C4-2B (cell line): ENCODE results near the gene UBE2QL1.

Experiments used
- H3K27ac ChIP-seq: fragments of 450-650 bp; 2 replicates; pipeline ENCODE4 v1.5.1; 2017
- ZFX ChIP-seq: fragments of 450-650 bp; IDR thresholded peaks from 2 replicates; pipeline ENCODE4 v1.6.1; 2017
- TF ChIP-seq, protein P1 (sequence below): fragments of 450-650 bp; conservative IDR thresholded peaks from 2 replicates; pipeline ENCODE4 v1.5.1; 2017; ENCODE audit warnings: mild to moderate bottlenecking

Gene UBE2QL1

DNA sequence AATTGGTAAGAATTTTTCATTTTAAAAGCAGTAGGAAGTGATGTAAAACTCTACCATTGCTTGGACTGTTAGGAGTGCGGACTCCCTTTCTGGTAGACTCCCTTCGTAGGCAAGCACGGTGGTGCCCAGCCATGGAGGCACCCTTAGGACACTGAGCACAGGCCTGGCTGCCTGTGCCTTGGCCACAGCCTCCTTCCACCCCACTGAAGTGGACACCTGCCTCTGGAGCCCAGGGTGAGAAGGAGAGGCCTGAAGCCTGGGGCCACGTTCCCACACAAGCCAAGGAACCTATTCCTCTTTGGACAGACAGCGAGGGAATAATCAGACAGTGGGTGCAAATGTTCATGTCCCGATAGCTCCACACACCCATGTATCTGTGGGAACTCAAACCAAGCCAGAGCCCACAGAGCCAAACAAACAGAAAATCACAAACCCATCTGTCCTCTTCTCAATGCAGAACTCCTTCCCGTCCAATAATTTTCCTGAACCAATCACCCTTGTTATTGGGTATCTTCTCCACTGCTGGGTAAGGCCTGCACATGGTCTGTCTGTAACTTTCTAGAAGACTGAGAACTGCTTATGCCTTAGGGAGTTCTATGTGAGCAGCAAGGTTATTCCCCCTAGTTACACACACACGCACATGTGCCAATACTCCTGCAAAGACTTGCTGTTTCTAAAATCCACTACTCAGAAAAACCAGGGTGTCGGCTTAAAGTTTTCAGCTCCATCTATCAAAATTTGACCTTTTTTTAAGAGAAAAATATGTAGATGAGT lies 45.2 kb downstream of the UBE2QL1 start:
- H3K27ac ChIP-seq, result no peak overlapping the region
- TF ChIP-seq, protein P1, sequence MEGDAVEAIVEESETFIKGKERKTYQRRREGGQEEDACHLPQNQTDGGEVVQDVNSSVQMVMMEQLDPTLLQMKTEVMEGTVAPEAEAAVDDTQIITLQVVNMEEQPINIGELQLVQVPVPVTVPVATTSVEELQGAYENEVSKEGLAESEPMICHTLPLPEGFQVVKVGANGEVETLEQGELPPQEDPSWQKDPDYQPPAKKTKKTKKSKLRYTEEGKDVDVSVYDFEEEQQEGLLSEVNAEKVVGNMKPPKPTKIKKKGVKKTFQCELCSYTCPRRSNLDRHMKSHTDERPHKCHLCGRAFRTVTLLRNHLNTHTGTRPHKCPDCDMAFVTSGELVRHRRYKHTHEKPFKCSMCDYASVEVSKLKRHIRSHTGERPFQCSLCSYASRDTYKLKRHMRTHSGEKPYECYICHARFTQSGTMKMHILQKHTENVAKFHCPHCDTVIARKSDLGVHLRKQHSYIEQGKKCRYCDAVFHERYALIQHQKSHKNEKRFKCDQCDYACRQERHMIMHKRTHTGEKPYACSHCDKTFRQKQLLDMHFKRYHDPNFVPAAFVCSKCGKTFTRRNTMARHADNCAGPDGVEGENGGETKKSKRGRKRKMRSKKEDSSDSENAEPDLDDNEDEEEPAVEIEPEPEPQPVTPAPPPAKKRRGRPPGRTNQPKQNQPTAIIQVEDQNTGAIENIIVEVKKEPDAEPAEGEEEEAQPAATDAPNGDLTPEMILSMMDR, result no peak
- TF ChIP-seq ZFX, result no peak

DNA sequence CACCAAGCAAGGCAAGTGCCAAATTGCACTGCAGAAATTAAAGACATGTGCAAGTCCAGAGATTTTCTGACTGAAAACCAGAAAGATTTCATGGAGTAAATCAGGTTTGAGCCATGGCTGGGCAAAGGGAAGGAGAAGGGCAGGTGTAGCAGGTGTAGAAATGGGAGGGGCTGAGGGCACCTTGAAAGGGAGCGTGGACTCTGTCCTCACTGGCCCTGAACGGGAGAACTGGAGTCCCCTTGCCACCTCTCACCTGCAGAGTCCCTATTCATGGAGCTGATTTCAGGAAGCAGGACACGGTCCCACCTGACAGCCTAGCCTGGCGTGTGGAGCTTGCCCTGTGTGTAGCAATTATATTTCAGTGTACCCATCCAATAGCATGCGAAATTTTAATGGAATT lies 46.3 kb downstream of the UBE2QL1 start:
- no peak for TF ChIP-seq ZFX
- TF ChIP-seq, protein P1, result no peak

DNA sequence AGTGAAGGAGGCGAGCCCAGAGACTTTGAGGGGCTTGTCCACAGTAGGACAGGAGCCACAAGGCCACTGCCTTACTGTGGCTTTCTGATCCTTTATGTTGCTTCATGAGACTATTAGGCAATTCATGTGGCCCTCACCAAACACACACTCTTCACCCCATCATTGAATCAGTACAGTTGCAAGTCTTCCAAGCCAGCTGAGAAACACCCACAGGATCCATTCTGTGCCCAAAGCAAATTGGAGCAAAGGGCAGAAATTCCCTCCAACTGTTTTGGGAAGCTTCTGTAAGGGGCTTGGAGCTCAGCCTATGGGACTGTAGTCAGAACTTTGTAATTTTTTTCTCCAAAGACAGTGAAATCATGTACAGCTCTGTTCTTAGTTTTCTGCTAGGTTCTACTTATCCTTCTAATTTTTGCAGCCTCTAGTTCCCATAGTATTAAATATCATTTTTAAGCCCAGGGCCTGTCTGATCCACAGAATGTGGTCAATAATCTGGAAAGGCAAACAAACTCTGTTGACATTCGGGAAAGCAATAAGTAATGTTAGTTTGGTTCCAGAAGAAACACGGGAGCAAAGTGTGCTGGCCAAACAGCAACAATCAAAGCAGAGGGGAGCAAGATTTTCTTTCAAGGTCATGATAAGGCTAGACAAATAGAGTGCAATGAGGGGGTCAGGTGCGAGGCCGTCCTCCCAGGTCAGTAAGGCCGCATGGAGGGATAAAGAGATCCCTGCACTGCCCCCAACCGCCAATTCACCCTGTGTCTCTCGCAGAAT lies 47.0 kb downstream of the UBE2QL1 start:
- no peak overlapping the region for H3K27ac ChIP-seq
- TF ChIP-seq, protein P1, result no peak
- no peak for TF ChIP-seq ZFX

More for the DNA sequence above, 46.3 kb downstream of the UBE2QL1 start:
- H3K27ac ChIP-seq, result no peak overlapping the region

DNA sequence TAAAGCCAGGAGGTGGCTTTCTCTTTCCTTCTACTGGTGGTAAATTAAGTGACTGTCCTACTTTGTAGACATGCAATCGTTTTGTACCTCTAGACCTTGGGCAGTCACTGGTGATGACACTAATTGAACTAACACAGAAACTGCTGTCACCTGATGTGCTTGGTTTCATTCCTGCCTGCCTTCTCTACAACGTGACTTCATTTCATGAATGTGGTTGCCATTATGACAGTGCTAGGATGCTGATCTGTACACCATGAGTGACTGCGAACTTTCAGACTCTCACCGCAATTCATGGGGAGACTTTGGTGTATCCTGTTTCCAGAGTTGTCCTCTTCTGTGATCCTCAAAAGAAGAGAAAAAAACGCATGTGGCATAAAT lies 47.5 kb downstream of the UBE2QL1 start:
- no peak overlapping the region for H3K27ac ChIP-seq
- TF ChIP-seq ZFX, result no peak
- TF ChIP-seq, protein P1, result no peak

DNA sequence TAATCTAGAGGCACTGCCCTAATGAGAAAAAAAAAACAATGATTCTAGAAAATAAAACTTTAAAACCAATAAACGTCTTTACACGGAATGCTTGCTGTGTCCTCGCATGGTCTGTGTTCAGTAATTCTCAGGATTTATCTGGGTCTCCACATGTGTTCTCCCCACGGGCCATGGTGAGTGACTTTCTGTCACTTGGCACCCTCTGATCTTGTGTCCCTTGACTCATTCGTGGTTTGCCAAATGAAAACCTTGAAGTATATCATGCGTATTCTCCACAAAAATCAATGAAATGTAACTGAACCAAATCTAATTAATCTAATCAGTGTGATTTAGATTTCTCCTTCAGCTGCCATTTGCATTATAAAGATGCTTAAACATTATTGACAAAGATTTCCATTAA lies 48.0 kb downstream of the UBE2QL1 start:
- H3K27ac ChIP-seq, result no peak overlapping the region
- TF ChIP-seq, protein P1, result no peak
- no peak for TF ChIP-seq ZFX

DNA sequence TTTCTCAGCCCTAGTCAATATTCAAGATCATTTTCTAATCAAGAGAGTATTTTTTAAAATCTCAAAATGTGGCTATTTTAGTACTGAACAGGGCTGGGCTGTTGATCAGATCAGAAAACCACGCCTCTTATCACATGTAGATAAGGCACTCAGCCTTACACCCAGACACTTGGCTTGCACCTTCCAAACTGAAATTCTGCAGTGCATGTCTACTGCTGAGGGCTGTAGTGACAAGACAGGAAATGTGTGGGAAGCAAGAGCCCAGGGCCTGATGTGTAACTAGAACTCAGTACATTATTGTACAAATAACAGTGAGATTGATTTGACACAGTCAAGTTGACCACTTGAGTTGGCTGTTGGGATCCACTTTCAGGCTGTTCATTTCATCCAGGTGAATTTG lies 48.6 kb downstream of the UBE2QL1 start:
- TF ChIP-seq, protein P1, result no peak
- TF ChIP-seq ZFX, result no peak
- H3K27ac ChIP-seq, result no peak overlapping the region

DNA sequence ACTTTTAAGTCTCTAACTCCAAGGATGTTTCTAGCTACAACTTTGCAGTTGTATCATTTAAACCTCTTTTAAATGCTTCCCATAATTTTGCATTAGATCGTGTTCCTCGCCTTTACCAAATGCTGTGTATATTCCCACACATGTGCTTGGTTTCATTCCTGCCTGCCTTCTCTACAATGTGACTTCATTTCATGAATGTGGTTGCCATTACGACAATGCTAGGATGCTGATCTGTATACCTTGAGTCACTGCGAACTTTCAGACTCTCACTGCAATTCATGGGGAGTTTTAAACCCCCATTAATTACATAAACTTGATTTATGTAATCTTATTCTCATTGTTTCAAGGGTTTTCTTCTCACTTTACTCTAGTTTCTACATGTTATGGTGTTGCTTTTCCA lies 50.3 kb downstream of the UBE2QL1 start:
- H3K27ac ChIP-seq, result no peak overlapping the region
- TF ChIP-seq, protein P1, result no peak
- no peak for TF ChIP-seq ZFX
